CD4-positive, alpha-beta T cell (primary cell): ENCODE results near the gene PDE8A. TPM values are rescaled to one million over a fixed set of nuclear protein-coding genes. Genes with fewer than 3 reads are reported as not detected.

Source experiments
- ATAC-seq: fragments of 200-7000 bp; cut with Tn5 transposase; one replicate; pipeline ENCODE4 v1.10.0; 2022; ENCODE audit warnings: mild to moderate bottlenecking; ENCODE audit not compliant: poor library complexity
- CTCF ChIA-PET: fragments of 350-600 bp; sonication (Branson Sonifier 250); formaldehyde crosslinking; loops from one replicate; lab custom pipeline; 2021; ENCODE audit warnings: antibody characterized with exemption, inconsistent platforms; lab: Charles Lee
- POLR2A ChIA-PET: fragments of 350-600 bp; sonication (Branson Sonifier 250); formaldehyde crosslinking; loops from one replicate; lab custom pipeline; 2021; ENCODE audit warnings: antibody characterized with exemption, inconsistent platforms; lab: Charles Lee
- DNase-seq, 14 experiments: peaks; one replicate each; pipeline ENCODE4 v3.0.0-alpha.2; 2013 to 2020; ENCODE audit warnings: mixed read lengths in 2 of 14
- H3K27ac ChIP-seq, 2 donors: one replicate each; pipeline versions ENCODE4 v1.5.1 to v1.7.0; 2013; ENCODE audit warnings: low read length in 2 of 2, low read depth in 1 of 2, mild to moderate bottlenecking in 1 of 2
- H3K27me3 ChIP-seq, 2 experiments: 1 replicate in 1 of 2; 2 replicates in 1 of 2; pipeline versions ENCODE4 v1.6.1 to v1.7.0; 2013; ENCODE audit warnings: low read length in 2 of 2, control low read depth in 1 of 2, mild to moderate bottlenecking in 1 of 2, moderate library complexity in 1 of 2; ENCODE audit not compliant: insufficient read depth in 2 of 2, control insufficient read depth in 1 of 2
- H3K36me3 ChIP-seq: one replicate; pipeline ENCODE4 v1.6.1; 2013; ENCODE audit warnings: low read length, control low read depth; ENCODE audit not compliant: insufficient read depth
- H3K4me1 ChIP-seq: one replicate; pipeline ENCODE4 v1.6.1; 2013; ENCODE audit warnings: low read length, control low read depth; ENCODE audit not compliant: insufficient read depth
- H3K4me3 ChIP-seq: one replicate; pipeline ENCODE4 v1.5.1; 2013; ENCODE audit warnings: mild to moderate bottlenecking, low read length, moderate library complexity
- H3K9me3 ChIP-seq, 2 experiments: 1 replicate in 1 of 2; 2 replicates in 1 of 2; pipeline versions ENCODE4 v1.6.1 to v1.7.0; 2013; ENCODE audit warnings: low read length in 2 of 2, mild to moderate bottlenecking in 2 of 2, control low read depth in 1 of 2, moderate library complexity in 1 of 2; ENCODE audit not compliant: control insufficient read depth in 1 of 2, insufficient read depth in 1 of 2
- H3K27ac Mint-ChIP-seq: one replicate; pipeline ENCODE4 v1.8.0; 2020; ENCODE audit warnings: mixed read lengths
- H3K27me3 Mint-ChIP-seq: one replicate; pipeline ENCODE4 v1.8.0; 2021; ENCODE audit warnings: mixed read lengths
- H3K36me3 Mint-ChIP-seq: one replicate; pipeline ENCODE4 v1.8.0; 2021; ENCODE audit warnings: low read depth, mixed read lengths
- H3K4me1 Mint-ChIP-seq: one replicate; pipeline ENCODE4 v1.8.0; 2021; ENCODE audit warnings: low read depth, mixed read lengths
- H3K4me3 Mint-ChIP-seq: one replicate; pipeline ENCODE4 v1.8.0; 2020; ENCODE audit warnings: mild to moderate bottlenecking, mixed read lengths
- H3K9me3 Mint-ChIP-seq: one replicate; pipeline ENCODE4 v1.8.0; 2020; ENCODE audit warnings: mixed read lengths
- intact Hi-C, 2 experiments: fragments of 100-400 bp; cut with DNase I in 1 of 2; cut with micrococcal nuclease in 1 of 2; formaldehyde crosslinking; loops; one replicate each; pipeline versions ENCODE4 v1.15.1 to v1.9.0; 2023 to 2025; cut with DNase I, micrococcal nuclease
- total RNA-seq, 174 experiments: library from RNA in 2 of 174; stranded (reverse) in 2 of 174; gene quantifications; one replicate each; pipeline ENCODE4 v1.2.3 and lab custom pipeline; 2021 to 2026
- TF ChIP-seq, protein P1 (sequence below): fragments of 200-600 bp; IDR thresholded peaks from one replicate; pipeline ENCODE4 v1.8.0; 2022; ENCODE audit warnings: antibody characterized with exemption, mild to moderate bottlenecking

Gene PDE8A
- total RNA-seq, 2 experiments from 2014 or later: 29.8 to 34.3 TPM

DNA sequence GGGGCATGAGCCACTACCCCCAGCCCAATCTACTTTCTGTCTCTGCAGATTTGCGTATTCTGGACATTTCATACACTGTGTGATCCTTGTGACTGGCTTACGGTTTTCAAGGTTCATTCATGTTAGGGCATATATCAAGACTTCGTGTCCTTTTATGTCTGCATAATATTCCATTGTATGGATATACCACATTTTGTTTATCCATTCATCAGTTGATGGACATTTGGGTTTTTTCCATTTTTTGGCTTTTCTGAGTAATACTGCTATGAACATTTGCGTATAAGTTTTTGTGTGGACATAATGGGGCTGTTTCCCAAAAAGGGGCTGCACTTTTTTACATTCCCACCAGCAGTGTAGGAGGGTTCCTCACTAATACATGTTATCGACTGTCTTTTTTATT is 106.6 kb downstream of the PDE8A start:
- TF ChIP-seq, protein P1, sequence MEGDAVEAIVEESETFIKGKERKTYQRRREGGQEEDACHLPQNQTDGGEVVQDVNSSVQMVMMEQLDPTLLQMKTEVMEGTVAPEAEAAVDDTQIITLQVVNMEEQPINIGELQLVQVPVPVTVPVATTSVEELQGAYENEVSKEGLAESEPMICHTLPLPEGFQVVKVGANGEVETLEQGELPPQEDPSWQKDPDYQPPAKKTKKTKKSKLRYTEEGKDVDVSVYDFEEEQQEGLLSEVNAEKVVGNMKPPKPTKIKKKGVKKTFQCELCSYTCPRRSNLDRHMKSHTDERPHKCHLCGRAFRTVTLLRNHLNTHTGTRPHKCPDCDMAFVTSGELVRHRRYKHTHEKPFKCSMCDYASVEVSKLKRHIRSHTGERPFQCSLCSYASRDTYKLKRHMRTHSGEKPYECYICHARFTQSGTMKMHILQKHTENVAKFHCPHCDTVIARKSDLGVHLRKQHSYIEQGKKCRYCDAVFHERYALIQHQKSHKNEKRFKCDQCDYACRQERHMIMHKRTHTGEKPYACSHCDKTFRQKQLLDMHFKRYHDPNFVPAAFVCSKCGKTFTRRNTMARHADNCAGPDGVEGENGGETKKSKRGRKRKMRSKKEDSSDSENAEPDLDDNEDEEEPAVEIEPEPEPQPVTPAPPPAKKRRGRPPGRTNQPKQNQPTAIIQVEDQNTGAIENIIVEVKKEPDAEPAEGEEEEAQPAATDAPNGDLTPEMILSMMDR: no peak
- intact Hi-C loops: no loop called here
- DNase-seq (no peak), ATAC-seq (no peak)
- Mint-ChIP-seq H3K9me3 (no peaks in the 10 kb centered on the region), H3K27ac (no peak overlapping the region), H3K36me3 (peaks cover 82% of the 10 kb centered on the region), H3K27me3 (no peaks in the 10 kb centered on the region), H3K4me1 (no peaks in the 10 kb centered on the region), H3K4me3 (no peak overlapping the region)
- H3K36me3 ChIP-seq: peaks cover 32% of the 10 kb centered on the region
- no peaks in the 10 kb centered on the region for H3K4me1 ChIP-seq
- no peaks in the 10 kb centered on the region for H3K27me3 ChIP-seq
- ChIA-PET CTCF (no interaction called here), POLR2A (no interaction called here)
- no peaks in the 10 kb centered on the region for H3K9me3 ChIP-seq
- no peak overlapping the region for H3K4me3 ChIP-seq
- no peak overlapping the region for H3K27ac ChIP-seq

DNA sequence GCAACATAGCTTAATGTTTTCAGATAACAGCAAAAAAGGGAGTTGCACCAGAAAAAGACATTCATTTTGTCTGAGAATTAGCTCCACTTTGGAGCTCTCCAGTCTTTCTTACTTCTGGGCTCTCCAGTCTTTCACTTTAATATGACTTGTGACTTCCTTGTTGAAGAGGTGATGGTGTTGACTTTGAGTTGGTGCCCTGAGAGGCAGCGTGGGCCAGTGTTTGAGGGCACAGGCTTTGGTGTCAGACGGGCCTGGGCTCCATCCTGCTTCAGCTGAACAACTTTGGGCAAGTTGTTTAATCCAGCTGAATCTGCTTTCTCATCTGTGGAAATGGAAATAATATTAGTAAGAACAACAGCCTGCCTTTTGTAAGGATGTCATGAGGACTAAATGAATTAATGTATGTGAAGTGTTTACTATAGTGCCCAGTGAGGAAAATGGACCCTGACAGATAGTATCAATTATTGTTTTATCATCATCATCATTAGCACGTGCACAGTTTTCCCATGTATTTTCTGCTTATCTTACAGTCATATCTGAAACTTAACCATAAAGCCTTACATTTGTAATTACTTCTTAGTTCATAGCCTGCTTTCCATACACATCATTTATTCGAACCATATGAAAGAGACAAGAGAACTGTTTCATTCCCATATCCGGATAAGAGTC is 108.4 kb downstream of the PDE8A start:
- DNase-seq: no peak
- H3K4me1 ChIP-seq: no peaks in the 10 kb centered on the region
- TF ChIP-seq, protein P1: no peak
- H3K4me3 Mint-ChIP-seq: no peak overlapping the region
- H3K36me3 ChIP-seq: peaks cover 19% of the 10 kb centered on the region
- H3K4me1 Mint-ChIP-seq: no peaks in the 10 kb centered on the region
- no peaks in the 10 kb centered on the region for H3K9me3 Mint-ChIP-seq
- peaks cover 82% of the 10 kb centered on the region for H3K36me3 Mint-ChIP-seq
- no peak for ATAC-seq
- no peaks in the 10 kb centered on the region for H3K9me3 ChIP-seq
- H3K27ac ChIP-seq: no peak overlapping the region
- H3K27me3 Mint-ChIP-seq: no peaks in the 10 kb centered on the region
- intact Hi-C loops: no loop called here
- ChIA-PET CTCF (no interaction called here), POLR2A (no interaction called here)
- no peak overlapping the region for H3K27ac Mint-ChIP-seq
- no peaks in the 10 kb centered on the region for H3K27me3 ChIP-seq
- H3K4me3 ChIP-seq: no peak overlapping the region

- peaks cover 74% of the 10 kb centered on the region for H3K36me3 Mint-ChIP-seq
- peaks cover 18% of the 10 kb centered on the region for H3K36me3 ChIP-seq
- POLR2A ChIA-PET: no interaction called here
- no peak for ATAC-seq
- H3K4me3 Mint-ChIP-seq: no peak overlapping the region
- CTCF ChIA-PET: no interaction called here
- H3K27me3 Mint-ChIP-seq: no peaks in the 10 kb centered on the region
- no peak overlapping the region for H3K27ac ChIP-seq
- H3K9me3 ChIP-seq: no peaks in the 10 kb centered on the region
- no peaks in the 10 kb centered on the region for H3K27me3 ChIP-seq
- H3K9me3 Mint-ChIP-seq: no peaks in the 10 kb centered on the region
- intact Hi-C loops: loop anchor here in 1 of 2 experiments (1.0 kb wide), 1 partner anchor 29 kb away; no protein-coding TSS in a partner anchor
- H3K4me1 ChIP-seq: no peaks in the 10 kb centered on the region
- H3K4me1 Mint-ChIP-seq: no peaks in the 10 kb centered on the region
- H3K4me3 ChIP-seq: no peak overlapping the region
- TF ChIP-seq, protein P1: no peak
- no peak for DNase-seq
- no peak overlapping the region for H3K27ac Mint-ChIP-seq
Observed at GRCh38 chr15:85091990-85092389, 110.3 kb downstream of the PDE8A start.
